Naive thymus-derived CD8-positive, alpha-beta T cell (primary cell): ENCODE results near the gene CACFD1. TPM values are rescaled to one million over a fixed set of nuclear protein-coding genes. Genes with fewer than 3 reads are reported as not detected.

ENCODE experiments used
- ATAC-seq, 2 donors: fragments of 150-1000 bp; cut with Tn5 transposase in 1 of 2; sonication (Bioruptor Pico), chemical (Tn5 transposase) in 1 of 2; 1 replicate in 1 of 2; 2 replicates in 1 of 2; pipeline ENCODE4 v1.10.0; 2021; ENCODE audit warnings: mild to moderate bottlenecking in 2 of 2, moderate library complexity in 2 of 2
- POLR2A ChIA-PET: fragments of 350-600 bp; sonication (Branson Sonifier 250); formaldehyde crosslinking; loops from one replicate; lab custom pipeline; 2021; ENCODE audit warnings: antibody characterized with exemption; lab: Charles Lee
- DNase-seq, 10 donors: peaks; one replicate each; pipeline versions ENCODE4 v3.0.0 to v3.0.0-alpha.2; 2020 to 2022
- H3K27ac Mint-ChIP-seq, 10 donors: one replicate each; pipeline ENCODE4 v1.8.0; 2020 to 2022; ENCODE audit warnings: mild to moderate bottlenecking in 10 of 10, mixed read lengths in 10 of 10, moderate library complexity in 4 of 10, inconsistent platforms in 1 of 10
- H3K27me3 Mint-ChIP-seq, 5 donors: one replicate each; pipeline ENCODE4 v1.8.0; 2021 to 2022; ENCODE audit warnings: mixed read lengths in 5 of 5
- H3K36me3 Mint-ChIP-seq, 3 donors: one replicate each; pipeline ENCODE4 v1.8.0; 2020 to 2022; ENCODE audit warnings: mixed read lengths in 3 of 3, mild to moderate bottlenecking in 2 of 3, inconsistent platforms in 1 of 3
- H3K4me1 Mint-ChIP-seq, 4 donors: one replicate each; pipeline ENCODE4 v1.8.0; 2021 to 2022; ENCODE audit warnings: mixed read lengths in 4 of 4
- H3K4me3 Mint-ChIP-seq, 10 donors: one replicate each; pipeline ENCODE4 v1.8.0; 2020 to 2022; ENCODE audit warnings: mild to moderate bottlenecking in 10 of 10, mixed read lengths in 10 of 10, moderate library complexity in 6 of 10, inconsistent platforms in 1 of 10
- H3K9me3 Mint-ChIP-seq, 9 donors: one replicate each; pipeline ENCODE4 v1.8.0; 2020 to 2022; ENCODE audit warnings: mixed read lengths in 9 of 9, mild to moderate bottlenecking in 3 of 9, inconsistent platforms in 1 of 9, moderate library complexity in 1 of 9
- polyA plus RNA-seq, 3 donors: library from polyadenylated mRNA; unstranded; fragments of 300-500 nt; fragmentation: Illumina TruSeq; gene quantifications; one replicate each; pipeline ENCODE4 v1.2.3, GENCODE V29; 2021
- total RNA-seq, 8 experiments: library from RNA in 2 of 8; stranded (reverse) in 2 of 8; gene quantifications; one replicate each; pipeline ENCODE4 v1.2.3 and lab custom pipeline; 2021 to 2026

The CACFD1 gene
- total and polyA plus RNA-seq, 5 experiments from 2014 or later, result 2.5 to 4.9 (median 3.7) TPM

GRCh38 chr9:133520121-133520835, 60.5 kb downstream of the CACFD1 start:
- no peaks in the 10 kb centered on the region for H3K27me3 Mint-ChIP-seq
- no peaks in the 10 kb centered on the region for H3K9me3 Mint-ChIP-seq
- H3K36me3 Mint-ChIP-seq, result no peaks in the 10 kb centered on the region
- no peak for ATAC-seq
- H3K27ac Mint-ChIP-seq, result no peak overlapping the region
- H3K4me1 Mint-ChIP-seq, result peaks cover 0 to 7% (median 0%) of the 10 kb centered on the region in 4 donors
- no peak for DNase-seq
- POLR2A ChIA-PET, result no interaction called here
- no peak overlapping the region for H3K4me3 Mint-ChIP-seq

Other genes with a start within 250 kb of the CACFD1 start
- gene ABO, start 184.8 kb upstream of the CACFD1 start, total RNA-seq, result not detected
- gene ABO, start 184.8 kb upstream of the CACFD1 start, polyA plus RNA-seq, result not detected
- gene SURF6, start 123.8 kb upstream of the CACFD1 start, total RNA-seq, result 10 to 100 TPM; 29.8 to 34.1 TPM
- 10 to 100 TPM in 2 of 3 donors, 1 to 10 TPM in 1; 4.9 to 16.9 (median 10.1) TPM for gene SURF6, start 123.8 kb upstream of the CACFD1 start, polyA plus RNA-seq
- 10 to 100 TPM; 38.2 to 46.4 TPM for gene MED22, start 111.8 kb upstream of the CACFD1 start, total RNA-seq
- gene MED22, start 111.8 kb upstream of the CACFD1 start, polyA plus RNA-seq, result 10 to 100 TPM; 10.3 to 20.6 (median 17.5) TPM
- gene RPL7A, start 111.8 kb upstream of the CACFD1 start, total RNA-seq, result 1,000 to 10,000 TPM; 2,300 to 2,355 TPM
- 1,000 to 10,000 TPM; 1,183 to 1,387 (median 1,313) TPM for gene RPL7A, start 111.8 kb upstream of the CACFD1 start, polyA plus RNA-seq
- 10 to 100 TPM; 58.7 to 59.5 TPM for gene SURF1, start 103.5 kb upstream of the CACFD1 start, total RNA-seq
- gene SURF1, start 103.5 kb upstream of the CACFD1 start, polyA plus RNA-seq, result 100 to 1,000 TPM in 2 of 3 donors, 10 to 100 TPM in 1; 90.6 to 119 (median 112) TPM
- 10 to 100 TPM; 22.8 to 24.7 TPM for gene SURF2, start 103.4 kb upstream of the CACFD1 start, total RNA-seq
- gene SURF2, start 103.4 kb upstream of the CACFD1 start, polyA plus RNA-seq, result 10 to 100 TPM; 39.8 to 52.0 (median 49.9) TPM
- gene SURF4, start 83.9 kb upstream of the CACFD1 start, total RNA-seq, result 10 to 100 TPM; 68.7 to 70.0 TPM
- gene SURF4, start 83.9 kb upstream of the CACFD1 start, polyA plus RNA-seq, result 100 to 1,000 TPM; 107 to 146 (median 122) TPM
- gene STKLD1, start 83.6 kb upstream of the CACFD1 start, total RNA-seq, result 1 to 10 TPM; 1.2 to 1.3 TPM
- 1 to 10 TPM in 1 of 3 donors, under 1 TPM in 1, not detected in 1; 0.35 to 2.3 TPM for gene STKLD1, start 83.6 kb upstream of the CACFD1 start, polyA plus RNA-seq
- gene REXO4, start 42.0 kb upstream of the CACFD1 start, total RNA-seq, result 10 to 100 TPM; 42.4 to 45.6 TPM
- gene REXO4, start 42.0 kb upstream of the CACFD1 start, polyA plus RNA-seq, result 10 to 100 TPM; 15.9 to 30.5 (median 24.4) TPM
- gene ADAMTS13, start 37.6 kb upstream of the CACFD1 start, total RNA-seq, result 1 to 10 TPM; 3.8 to 4.0 TPM
- under 1 TPM; 0.10 to 0.99 (median 0.41) TPM for gene ADAMTS13, start 37.6 kb upstream of the CACFD1 start, polyA plus RNA-seq
- 1 to 10 TPM; 8.4 to 8.7 TPM for gene SLC2A6, start 19.1 kb downstream of the CACFD1 start, total RNA-seq
- 1 to 10 TPM; 4.0 to 6.0 (median 5.6) TPM for gene SLC2A6, start 19.1 kb downstream of the CACFD1 start, polyA plus RNA-seq
- not detected for gene MYMK, start 65.0 kb downstream of the CACFD1 start, total RNA-seq
- not detected for gene MYMK, start 65.0 kb downstream of the CACFD1 start, polyA plus RNA-seq
- gene ADAMTSL2, start 74.7 kb downstream of the CACFD1 start, total RNA-seq, result under 1 TPM; 0.44 to 0.66 TPM
- gene ADAMTSL2, start 74.7 kb downstream of the CACFD1 start, polyA plus RNA-seq, result under 1 TPM in 2 of 3 donors, not detected in 1; 0.03 to 0.14 TPM
- gene FAM163B, start 149.4 kb downstream of the CACFD1 start, total RNA-seq, result not detected
- not detected for gene FAM163B, start 149.4 kb downstream of the CACFD1 start, polyA plus RNA-seq
- gene DBH, start 176.4 kb downstream of the CACFD1 start, total RNA-seq, result not detected
- gene DBH, start 176.4 kb downstream of the CACFD1 start, polyA plus RNA-seq, result not detected